ENCODE measurements around the gene AK5.
"Not testable (repeated sequence)": the region's sequence is repeated elsewhere in the genome, so short reads cannot be mapped to it uniquely, and the experiment has no call there.

The AK5 gene

GRCh38 chr1:77405186-77405585, 123.4 kb downstream of the AK5 start:
- no peak overlapping the region for H3K4me3 ChIP-seq (ENCODE audit: control insufficient read depth in 1 of 7, extremely low read depth in 1 of 7, insufficient read depth in 4 of 7, low read depth in 2 of 7, low read length in 6 of 7)
- WGBS (ENCODE audit: insufficient coverage) = 82% methylated on average over 4 of the region's 4 CpGs
- no peak overlapping the region for H3K27ac ChIP-seq (ENCODE audit: insufficient read depth in 1 of 2, low read depth in 1 of 2, low read length in 2 of 2, poor library complexity in 1 of 2, severe bottlenecking in 2 of 2)
- H3K36me3 ChIP-seq (ENCODE audit: control insufficient read depth in 4 of 4, insufficient read depth in 4 of 4, low read length in 3 of 4) = no peaks in the 10 kb centered on the region
- POLR2A ChIA-PET = no interaction called here
- H3K9me3 ChIP-seq (ENCODE audit: control extremely low read depth in 1 of 5, control insufficient read depth in 4 of 5, insufficient read depth in 2 of 5, low read depth in 1 of 5, low read length in 4 of 5) = peaks cover 0 to 4% (median 0%) of the 10 kb centered on the region in 5 experiments
- no peak for DNase-seq
- no peaks in the 10 kb centered on the region for H3K4me1 ChIP-seq (ENCODE audit: control extremely low read depth in 1 of 4, control insufficient read depth in 4 of 4, insufficient read depth in 4 of 4, low read length in 3 of 4)
- CTCF ChIA-PET = no interaction called here
- no peaks in the 10 kb centered on the region for H3K27me3 ChIP-seq (replicated peaks in 2 of 5; ENCODE audit: control insufficient read depth in 4 of 5, insufficient read depth in 5 of 5, low read length in 4 of 5)

GRCh38 chr1:77406661-77407060, 124.8 kb downstream of the AK5 start:
- H3K36me3 ChIP-seq (ENCODE audit: control insufficient read depth in 4 of 4, insufficient read depth in 4 of 4, low read length in 3 of 4) = no peaks in the 10 kb centered on the region
- no peak overlapping the region for H3K27ac ChIP-seq (ENCODE audit: insufficient read depth in 1 of 2, low read depth in 1 of 2, low read length in 2 of 2, poor library complexity in 1 of 2, severe bottlenecking in 2 of 2)
- no peaks in the 10 kb centered on the region for H3K27me3 ChIP-seq (replicated peaks in 2 of 5; ENCODE audit: control insufficient read depth in 4 of 5, insufficient read depth in 5 of 5, low read length in 4 of 5)
- no peak overlapping the region for H3K4me3 ChIP-seq (ENCODE audit: control insufficient read depth in 1 of 7, extremely low read depth in 1 of 7, insufficient read depth in 4 of 7, low read depth in 2 of 7, low read length in 6 of 7)
- H3K4me1 ChIP-seq (ENCODE audit: control extremely low read depth in 1 of 4, control insufficient read depth in 4 of 4, insufficient read depth in 4 of 4, low read length in 3 of 4) = peaks cover 0 to 5% (median 2%) of the 10 kb centered on the region in 4 experiments
- DNase-seq = no peak
- POLR2A ChIA-PET = no interaction called here
- peaks cover 0 to 4% (median 0%) of the 10 kb centered on the region in 5 experiments for H3K9me3 ChIP-seq (ENCODE audit: control extremely low read depth in 1 of 5, control insufficient read depth in 4 of 5, insufficient read depth in 2 of 5, low read depth in 1 of 5, low read length in 4 of 5)
- CTCF ChIA-PET = no interaction called here

GRCh38 chr1:77407738-77408375, 126.0 kb downstream of the AK5 start:
- CTCF ChIA-PET = interaction anchor here (0.8 kb wide), 1 partner anchor 670 kb away, joined by 4 read pairs; no protein-coding TSS in a partner anchor

GRCh38 chr1:77408933-77409332, 127.1 kb downstream of the AK5 start:
- POLR2A ChIA-PET; H3K4me3 ChIP-seq (ENCODE audit: control insufficient read depth in 1 of 7, extremely low read depth in 1 of 7, insufficient read depth in 4 of 7, low read depth in 2 of 7, low read length in 6 of 7); H3K36me3 ChIP-seq (ENCODE audit: control insufficient read depth in 4 of 4, insufficient read depth in 4 of 4, low read length in 3 of 4); H3K27ac ChIP-seq (ENCODE audit: insufficient read depth in 1 of 2, low read depth in 1 of 2, low read length in 2 of 2, poor library complexity in 1 of 2, severe bottlenecking in 2 of 2); H3K27me3 ChIP-seq (replicated peaks in 2 of 5; ENCODE audit: control insufficient read depth in 4 of 5, insufficient read depth in 5 of 5, low read length in 4 of 5); H3K9me3 ChIP-seq (ENCODE audit: control extremely low read depth in 1 of 5, control insufficient read depth in 4 of 5, insufficient read depth in 2 of 5, low read depth in 1 of 5, low read length in 4 of 5); DNase-seq: not testable (repeated sequence)
- CTCF ChIA-PET = interaction anchor here (1.5 kb wide), 1 partner anchor 38 kb away, joined by 3 read pairs; no protein-coding TSS in a partner anchor
- WGBS (ENCODE audit: insufficient coverage) = no CpG with 5 or more reads among the region's 4 CpGs
- H3K4me1 ChIP-seq (ENCODE audit: control extremely low read depth in 1 of 4, control insufficient read depth in 4 of 4, insufficient read depth in 4 of 4, low read length in 3 of 4) = peaks cover 3 to 28% (median 24%) of the 10 kb centered on the region in 4 experiments

More at GRCh38 chr1:77407738-77408375, 126.0 kb downstream of the AK5 start:
- Histone ChIP-seq H3K27me3 (replicated peaks in 2 of 5; ENCODE audit: control insufficient read depth in 4 of 5, insufficient read depth in 5 of 5, low read length in 4 of 5) (no peaks in the 10 kb centered on the region), H3K27ac (ENCODE audit: insufficient read depth in 1 of 2, low read depth in 1 of 2, low read length in 2 of 2, poor library complexity in 1 of 2, severe bottlenecking in 2 of 2) (no peak overlapping the region), H3K4me3 (ENCODE audit: control insufficient read depth in 1 of 7, extremely low read depth in 1 of 7, insufficient read depth in 4 of 7, low read depth in 2 of 7, low read length in 6 of 7) (no peak overlapping the region), H3K4me1 (ENCODE audit: control extremely low read depth in 1 of 4, control insufficient read depth in 4 of 4, insufficient read depth in 4 of 4, low read length in 3 of 4) (peaks cover 3 to 17% (median 13%) of the 10 kb centered on the region in 4 experiments), H3K9me3 (ENCODE audit: control extremely low read depth in 1 of 5, control insufficient read depth in 4 of 5, insufficient read depth in 2 of 5, low read depth in 1 of 5, low read length in 4 of 5) (peaks cover 0 to 4% (median 0%) of the 10 kb centered on the region in 5 experiments), H3K36me3 (ENCODE audit: control insufficient read depth in 4 of 4, insufficient read depth in 4 of 4, low read length in 3 of 4) (no peaks in the 10 kb centered on the region)
- POLR2A ChIA-PET = no interaction called here
- DNase-seq = no peak

GRCh38 chr1:77412069-77412819, 130.4 kb downstream of the AK5 start:
- H3K27me3 ChIP-seq (replicated peaks in 2 of 5; ENCODE audit: control insufficient read depth in 4 of 5, insufficient read depth in 5 of 5, low read length in 4 of 5) = no peaks in the 10 kb centered on the region
- ChIA-PET CTCF (interaction anchor here (1.1 to 1.4 kb wide), 2 partner anchors 9 to 193 kb away, joined by 3 read pairs; partner anchors contain the start of gene PIGK), POLR2A (no interaction called here)
- WGBS (ENCODE audit: insufficient coverage) = 79% methylated on average over 9 of the region's 9 CpGs
- H3K4me3 ChIP-seq (ENCODE audit: control insufficient read depth in 1 of 7, extremely low read depth in 1 of 7, insufficient read depth in 4 of 7, low read depth in 2 of 7, low read length in 6 of 7) = peak overlapping the region in 1 of 7 experiments; percentile 15
- no peaks in the 10 kb centered on the region for H3K36me3 ChIP-seq (ENCODE audit: control insufficient read depth in 4 of 4, insufficient read depth in 4 of 4, low read length in 3 of 4)
- H3K9me3 ChIP-seq (ENCODE audit: control extremely low read depth in 1 of 5, control insufficient read depth in 4 of 5, insufficient read depth in 2 of 5, low read depth in 1 of 5, low read length in 4 of 5) = peaks cover 0 to 4% (median 0%) of the 10 kb centered on the region in 5 experiments
- H3K27ac ChIP-seq (ENCODE audit: insufficient read depth in 1 of 2, low read depth in 1 of 2, low read length in 2 of 2, poor library complexity in 1 of 2, severe bottlenecking in 2 of 2) = no peak overlapping the region
- peaks cover 20 to 54% (median 36%) of the 10 kb centered on the region in 4 experiments for H3K4me1 ChIP-seq (ENCODE audit: control extremely low read depth in 1 of 4, control insufficient read depth in 4 of 4, insufficient read depth in 4 of 4, low read length in 3 of 4)
- DNase-seq = peak in 2 of 3 donors; percentile 58 to 64

- ChIA-PET CTCF (interaction anchor here (1.1 to 1.4 kb wide), 2 partner anchors 8 to 193 kb away, joined by 3 read pairs; partner anchors contain the start of gene PIGK), POLR2A (no interaction called here)
- H3K4me1 ChIP-seq (ENCODE audit: control extremely low read depth in 1 of 4, control insufficient read depth in 4 of 4, insufficient read depth in 4 of 4, low read length in 3 of 4) = peaks cover 20 to 54% (median 36%) of the 10 kb centered on the region in 4 experiments
- peak overlapping the region in 4 of 7 experiments; percentile 15 to 60 (median 32) for H3K4me3 ChIP-seq (ENCODE audit: control insufficient read depth in 1 of 7, extremely low read depth in 1 of 7, insufficient read depth in 4 of 7, low read depth in 2 of 7, low read length in 6 of 7)
- DNase-seq = peak in 2 of 3 donors; percentile 30 to 40
- WGBS (ENCODE audit: insufficient coverage) = 53% methylated on average over 8 of the region's 8 CpGs
- no peaks in the 10 kb centered on the region for H3K27me3 ChIP-seq (replicated peaks in 2 of 5; ENCODE audit: control insufficient read depth in 4 of 5, insufficient read depth in 5 of 5, low read length in 4 of 5)
- no peaks in the 10 kb centered on the region for H3K36me3 ChIP-seq (ENCODE audit: control insufficient read depth in 4 of 4, insufficient read depth in 4 of 4, low read length in 3 of 4)
- no peak overlapping the region for H3K27ac ChIP-seq (ENCODE audit: insufficient read depth in 1 of 2, low read depth in 1 of 2, low read length in 2 of 2, poor library complexity in 1 of 2, severe bottlenecking in 2 of 2)
- H3K9me3 ChIP-seq (ENCODE audit: control extremely low read depth in 1 of 5, control insufficient read depth in 4 of 5, insufficient read depth in 2 of 5, low read depth in 1 of 5, low read length in 4 of 5) = peaks cover 0 to 4% (median 0%) of the 10 kb centered on the region in 5 experiments
Observed at GRCh38 chr1:77412820-77413530, 131.2 kb downstream of the AK5 start.

All from common myeloid progenitor, CD34-positive (primary cell).